Putamen (tissue), 1 donor: ENCODE measurements around the gene TLR8.
"Not testable (repeated sequence)": the region's sequence is repeated elsewhere in the genome, so short reads cannot be mapped to it uniquely, and the experiment has no call there.

Experiments used
- DNase-seq: peaks from one replicate; pipeline ENCODE4 v3.0.0-alpha.2; 2016; ENCODE audit warnings: low spot score

The TLR8 gene

DNA sequence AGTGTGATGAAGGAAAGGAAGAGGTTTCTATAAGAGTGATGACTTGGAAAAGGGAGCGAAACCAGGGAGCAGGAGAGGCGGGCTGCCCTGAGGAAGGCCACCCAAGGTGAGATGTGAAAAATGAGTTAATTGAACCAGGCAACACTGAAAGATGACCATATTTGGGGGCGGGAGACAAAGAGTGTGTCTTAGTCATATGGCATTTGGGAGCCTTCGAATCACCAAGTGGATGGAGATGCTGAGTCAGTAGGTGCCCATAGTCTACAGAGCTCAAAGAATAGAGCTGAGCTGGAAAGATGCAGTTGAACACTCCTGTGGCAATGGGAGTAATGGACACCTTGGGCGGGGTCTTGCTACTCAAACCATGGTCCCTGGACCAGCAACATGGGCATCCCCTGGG lies 8.3 kb upstream of the TLR8 start:
- no peak for DNase-seq

DNA sequence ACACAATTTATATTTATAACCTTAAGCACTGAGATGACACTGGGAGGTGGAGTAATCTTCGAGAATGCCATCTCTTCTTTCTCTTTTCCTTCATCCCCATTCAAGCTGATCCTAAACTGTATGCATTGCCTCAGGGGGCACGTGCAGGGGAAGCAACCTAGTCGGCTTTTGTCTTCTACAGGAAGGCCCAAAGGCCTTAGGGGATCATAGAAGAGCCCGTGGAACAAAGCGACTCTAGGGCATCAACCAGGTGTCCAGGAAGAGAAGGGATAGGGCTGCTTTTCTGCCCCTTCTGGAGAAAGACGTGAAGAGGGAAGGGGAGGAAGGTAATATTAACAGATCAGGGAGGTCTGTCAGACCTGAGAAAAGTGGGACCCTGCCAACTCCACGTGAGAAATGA lies 6.9 kb upstream of the TLR8 start:
- DNase-seq: no peak

DNA sequence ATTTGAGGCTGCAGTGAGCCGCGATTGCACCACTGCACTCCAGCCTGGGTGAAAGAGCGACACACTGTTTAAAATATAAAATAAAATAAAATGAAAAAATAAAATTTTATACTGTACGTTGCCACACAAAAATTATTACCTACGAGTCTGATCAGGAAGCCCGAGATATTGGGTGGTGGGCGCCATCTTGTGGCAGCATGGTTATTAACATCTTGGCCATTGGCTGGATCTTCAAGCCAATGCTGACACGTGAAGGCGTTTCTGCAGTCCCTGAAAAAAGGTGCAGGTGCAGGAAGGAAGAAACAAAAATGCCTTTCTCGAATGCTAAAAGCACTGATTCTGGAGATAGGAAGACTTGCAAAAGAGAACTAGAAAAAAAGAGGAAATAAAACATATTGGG lies 4.9 kb upstream of the TLR8 start:
- DNase-seq: no peak

DNA sequence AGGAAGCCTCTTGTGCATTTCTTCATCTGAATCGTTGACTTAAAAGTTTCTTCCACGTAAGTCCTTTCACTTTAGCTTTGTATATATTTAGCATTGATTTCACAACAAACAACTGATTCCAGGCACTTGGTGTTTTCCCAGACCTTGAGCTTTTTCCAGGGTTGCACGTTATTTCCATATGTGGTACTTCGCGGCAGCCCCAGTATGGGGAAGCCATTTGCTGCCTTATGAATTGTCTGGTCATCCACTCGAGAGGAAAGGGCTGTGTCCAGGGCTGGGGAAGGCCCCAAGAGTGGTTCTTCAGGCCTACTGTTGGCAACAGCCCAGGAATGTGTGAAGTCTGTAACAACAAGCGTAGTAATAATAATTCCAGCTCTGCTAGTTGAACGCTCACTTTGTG lies 2.8 kb upstream of the TLR8 start:
- DNase-seq: no peak

DNA sequence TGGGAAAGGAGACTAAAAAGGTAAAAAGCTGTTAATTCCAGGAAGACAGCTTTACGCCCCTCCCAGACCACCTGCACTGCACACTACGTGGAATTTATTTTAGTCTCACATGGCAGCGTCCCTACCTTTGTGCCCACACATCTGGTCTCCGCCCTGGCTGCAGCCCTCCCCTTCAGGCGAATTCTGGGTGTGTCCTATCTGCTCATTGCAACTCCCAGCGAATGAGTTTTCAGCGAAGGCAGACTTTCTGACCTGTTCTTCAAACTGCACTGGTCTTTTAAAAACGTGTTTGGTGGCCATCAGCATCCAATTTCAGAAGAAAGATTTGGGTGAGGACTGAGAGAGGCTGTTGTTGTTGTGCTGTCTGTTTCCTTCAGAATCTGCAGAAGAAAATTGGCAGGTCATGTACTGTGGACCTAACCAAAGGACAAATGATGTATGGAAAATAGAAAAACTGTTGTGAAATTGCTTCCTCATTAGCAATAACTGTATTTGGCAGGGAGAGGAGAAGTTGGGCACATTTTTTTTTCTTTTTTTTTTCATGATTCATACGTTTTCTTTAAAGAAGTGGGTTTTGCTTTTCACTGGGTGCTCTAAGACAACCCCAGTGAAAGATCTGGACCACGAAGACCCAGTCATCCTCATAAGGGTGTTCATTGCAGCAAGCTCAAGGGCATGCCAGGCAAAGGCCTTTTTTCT lies 4.2 kb downstream of the TLR8 start:
- no peak for DNase-seq

DNA sequence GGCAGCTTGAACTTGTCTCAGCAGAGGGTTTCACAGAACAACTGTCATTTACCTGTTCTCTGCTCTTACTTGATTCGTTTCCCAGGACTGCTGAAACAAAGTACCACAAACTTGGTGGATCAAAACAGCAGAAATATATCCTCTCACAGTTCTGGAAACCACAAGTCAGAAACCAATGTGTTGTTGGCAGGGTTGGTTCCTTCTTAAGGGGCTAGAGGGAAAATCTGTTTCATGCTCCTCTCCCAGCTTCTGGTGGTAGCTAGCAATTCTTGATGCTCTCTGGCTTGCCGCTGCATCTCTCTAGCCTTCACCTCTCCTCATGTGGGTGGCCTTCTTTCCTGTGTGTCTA lies 4.7 kb downstream of the TLR8 start:
- no peak for DNase-seq

DNA sequence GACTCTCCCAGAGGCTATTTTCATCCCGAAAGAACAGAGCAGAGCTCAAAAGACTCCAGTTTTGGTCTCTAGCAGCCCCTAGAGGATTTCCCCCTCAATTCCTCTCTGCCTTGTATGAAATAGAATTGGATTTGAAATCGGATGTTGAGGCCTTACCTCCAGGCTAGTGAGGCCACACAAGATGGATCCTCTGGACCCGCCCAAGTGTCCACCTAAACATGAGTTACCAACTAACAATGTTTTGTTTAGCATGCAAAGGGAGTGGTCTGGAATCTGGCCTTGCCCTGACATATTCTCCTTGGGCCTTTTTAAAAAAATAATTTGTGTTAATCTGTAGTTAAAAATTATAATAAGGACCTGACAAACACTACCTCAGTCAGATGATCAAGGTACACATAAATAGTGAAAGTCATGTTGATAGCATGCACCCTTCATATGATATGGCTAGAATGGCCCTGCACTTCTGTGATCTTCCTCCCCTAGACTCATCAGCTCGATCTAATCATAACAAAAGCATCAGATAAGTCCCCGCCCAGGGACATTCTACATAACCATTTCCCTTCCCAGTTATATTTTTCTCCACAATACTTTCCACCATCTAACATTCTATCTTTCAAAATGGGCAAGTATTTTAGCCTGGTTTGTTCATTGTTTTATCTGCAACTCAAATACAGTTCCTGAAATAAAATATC lies 6.5 kb downstream of the TLR8 start:
- no peak for DNase-seq

DNA sequence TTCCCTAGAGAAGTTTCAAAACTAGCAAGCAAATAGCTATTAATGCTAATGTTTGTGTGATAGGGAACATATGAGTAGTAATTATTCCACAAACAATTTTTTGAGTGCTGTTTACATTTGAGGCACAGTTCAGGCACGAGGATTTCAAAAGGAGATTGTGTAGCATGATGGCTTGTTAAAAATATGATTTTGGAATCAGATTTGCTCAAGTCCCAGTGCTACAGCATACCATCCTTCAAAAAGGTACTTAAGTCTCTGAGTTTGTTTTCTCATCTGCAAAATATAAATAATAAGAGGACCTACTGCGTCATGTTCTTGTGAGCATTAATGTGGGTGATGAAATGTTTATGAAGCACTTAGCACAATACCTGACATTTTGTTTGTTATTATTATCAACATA lies 11.3 kb downstream of the TLR8 start:
- no peak for DNase-seq

DNA sequence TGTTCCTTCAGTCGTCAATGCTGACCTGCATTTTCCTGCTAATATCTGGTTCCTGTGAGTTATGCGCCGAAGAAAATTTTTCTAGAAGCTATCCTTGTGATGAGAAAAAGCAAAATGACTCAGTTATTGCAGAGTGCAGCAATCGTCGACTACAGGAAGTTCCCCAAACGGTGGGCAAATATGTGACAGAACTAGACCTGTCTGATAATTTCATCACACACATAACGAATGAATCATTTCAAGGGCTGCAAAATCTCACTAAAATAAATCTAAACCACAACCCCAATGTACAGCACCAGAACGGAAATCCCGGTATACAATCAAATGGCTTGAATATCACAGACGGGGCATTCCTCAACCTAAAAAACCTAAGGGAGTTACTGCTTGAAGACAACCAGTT lies 12.6 kb downstream of the TLR8 start:
- DNase-seq: no peak

DNA sequence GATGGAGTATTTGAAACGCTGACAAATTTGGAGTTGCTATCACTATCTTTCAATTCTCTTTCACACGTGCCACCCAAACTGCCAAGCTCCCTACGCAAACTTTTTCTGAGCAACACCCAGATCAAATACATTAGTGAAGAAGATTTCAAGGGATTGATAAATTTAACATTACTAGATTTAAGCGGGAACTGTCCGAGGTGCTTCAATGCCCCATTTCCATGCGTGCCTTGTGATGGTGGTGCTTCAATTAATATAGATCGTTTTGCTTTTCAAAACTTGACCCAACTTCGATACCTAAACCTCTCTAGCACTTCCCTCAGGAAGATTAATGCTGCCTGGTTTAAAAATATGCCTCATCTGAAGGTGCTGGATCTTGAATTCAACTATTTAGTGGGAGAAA lies 13.2 kb downstream of the TLR8 start:
- no peak for DNase-seq

DNA sequence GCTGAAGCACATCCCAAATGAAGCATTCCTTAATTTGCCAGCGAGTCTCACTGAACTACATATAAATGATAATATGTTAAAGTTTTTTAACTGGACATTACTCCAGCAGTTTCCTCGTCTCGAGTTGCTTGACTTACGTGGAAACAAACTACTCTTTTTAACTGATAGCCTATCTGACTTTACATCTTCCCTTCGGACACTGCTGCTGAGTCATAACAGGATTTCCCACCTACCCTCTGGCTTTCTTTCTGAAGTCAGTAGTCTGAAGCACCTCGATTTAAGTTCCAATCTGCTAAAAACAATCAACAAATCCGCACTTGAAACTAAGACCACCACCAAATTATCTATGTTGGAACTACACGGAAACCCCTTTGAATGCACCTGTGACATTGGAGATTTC lies 14.6 kb downstream of the TLR8 start:
- no peak for DNase-seq

DNA sequence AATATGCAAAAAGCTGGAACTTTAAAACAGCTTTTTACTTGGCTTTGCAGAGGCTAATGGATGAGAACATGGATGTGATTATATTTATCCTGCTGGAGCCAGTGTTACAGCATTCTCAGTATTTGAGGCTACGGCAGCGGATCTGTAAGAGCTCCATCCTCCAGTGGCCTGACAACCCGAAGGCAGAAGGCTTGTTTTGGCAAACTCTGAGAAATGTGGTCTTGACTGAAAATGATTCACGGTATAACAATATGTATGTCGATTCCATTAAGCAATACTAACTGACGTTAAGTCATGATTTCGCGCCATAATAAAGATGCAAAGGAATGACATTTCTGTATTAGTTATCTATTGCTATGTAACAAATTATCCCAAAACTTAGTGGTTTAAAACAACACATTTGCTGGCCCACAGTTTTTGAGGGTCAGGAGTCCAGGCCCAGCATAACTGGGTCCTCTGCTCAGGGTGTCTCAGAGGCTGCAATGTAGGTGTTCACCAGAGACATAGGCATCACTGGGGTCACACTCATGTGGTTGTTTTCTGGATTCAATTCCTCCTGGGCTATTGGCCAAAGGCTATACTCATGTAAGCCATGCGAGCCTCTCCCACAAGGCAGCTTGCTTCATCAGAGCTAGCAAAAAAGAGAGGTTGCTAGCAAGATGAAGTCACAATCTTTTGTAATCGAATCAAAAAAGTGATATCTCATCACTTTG lies 15.6 kb downstream of the TLR8 start:
- no peak for DNase-seq

DNA sequence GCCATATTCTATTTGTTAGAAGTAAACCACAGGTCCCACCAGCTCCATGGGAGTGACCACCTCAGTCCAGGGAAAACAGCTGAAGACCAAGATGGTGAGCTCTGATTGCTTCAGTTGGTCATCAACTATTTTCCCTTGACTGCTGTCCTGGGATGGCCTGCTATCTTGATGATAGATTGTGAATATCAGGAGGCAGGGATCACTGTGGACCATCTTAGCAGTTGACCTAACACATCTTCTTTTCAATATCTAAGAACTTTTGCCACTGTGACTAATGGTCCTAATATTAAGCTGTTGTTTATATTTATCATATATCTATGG lies 16.1 kb downstream of the TLR8 start:
- no peak for DNase-seq

DNA sequence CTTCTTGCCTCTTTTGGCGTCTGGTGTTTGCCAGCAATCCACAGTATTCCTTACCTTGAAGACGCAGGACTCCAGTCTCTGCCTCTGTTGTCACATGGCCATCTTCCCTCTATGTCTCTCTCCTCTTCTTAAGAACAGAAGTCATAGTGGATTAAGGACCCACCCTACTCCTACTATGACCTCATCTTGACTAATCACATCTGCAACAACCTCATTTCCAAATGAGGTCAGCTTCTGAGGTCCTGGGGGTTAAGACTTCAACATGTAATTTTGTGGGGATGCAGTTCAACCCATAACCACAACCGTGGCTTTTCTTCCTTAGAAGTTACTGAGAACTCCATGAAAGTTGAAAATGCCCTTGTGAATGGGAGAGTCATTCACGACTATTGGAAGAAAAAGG lies 23.3 kb downstream of the TLR8 start:
- no peak for DNase-seq

DNA sequence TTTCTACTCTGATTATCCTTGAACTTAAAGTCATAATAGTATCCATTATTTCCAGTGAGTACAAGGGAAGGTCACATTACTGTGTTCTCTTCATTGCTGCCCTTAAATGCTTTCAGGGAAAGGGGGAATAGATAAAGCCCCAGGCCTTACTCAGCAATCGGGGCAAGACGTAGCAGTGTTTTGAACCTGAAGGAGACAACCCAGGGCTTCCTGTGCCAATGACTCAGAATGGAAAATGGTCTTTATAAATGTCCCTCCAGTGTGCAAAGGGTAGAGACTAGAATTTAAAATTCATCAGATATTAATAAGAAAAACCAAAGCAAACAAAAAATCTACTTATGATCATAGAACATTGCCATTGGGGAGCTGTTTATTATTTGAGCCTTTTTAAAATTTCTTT lies 23.7 kb downstream of the TLR8 start:
- no peak for DNase-seq

DNA sequence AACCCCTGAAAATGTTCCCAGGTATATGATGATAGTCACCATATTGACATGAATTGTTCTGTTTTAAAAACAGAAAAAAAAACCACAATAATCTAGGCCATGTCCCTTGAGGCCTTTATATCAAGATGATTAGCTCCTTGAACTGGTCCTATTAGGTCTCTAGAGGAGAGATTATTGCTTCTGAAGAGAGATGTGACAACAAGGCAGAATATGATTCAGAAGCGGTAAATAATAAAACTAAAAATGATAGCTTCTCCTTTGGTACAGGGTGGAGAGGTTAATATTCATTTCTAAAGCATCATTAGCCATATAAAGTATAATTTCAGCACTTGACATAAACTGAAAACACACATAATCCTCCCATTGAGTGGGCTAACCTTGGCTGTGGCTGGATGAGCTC lies 25.8 kb downstream of the TLR8 start:
- no peak for DNase-seq

DNA sequence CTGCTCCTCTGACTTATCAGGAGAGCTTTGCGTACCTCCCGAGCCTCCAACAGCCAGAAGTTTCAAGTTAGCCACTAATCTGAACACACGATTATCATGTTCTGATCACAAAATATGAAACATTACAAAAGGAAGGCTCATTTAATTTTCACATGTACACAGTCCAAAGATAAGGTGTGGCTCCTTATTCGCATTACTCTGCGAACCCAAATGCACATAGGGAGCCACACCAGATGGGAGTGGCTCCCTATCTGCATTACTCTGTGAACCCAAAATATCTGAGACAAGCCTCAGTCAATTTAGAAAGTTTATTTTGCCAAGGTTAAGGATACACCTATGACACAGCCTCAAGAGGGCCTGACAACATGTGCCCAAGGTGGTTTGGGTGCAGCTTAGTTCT lies 28.4 kb downstream of the TLR8 start:
- no peak for DNase-seq

DNA sequence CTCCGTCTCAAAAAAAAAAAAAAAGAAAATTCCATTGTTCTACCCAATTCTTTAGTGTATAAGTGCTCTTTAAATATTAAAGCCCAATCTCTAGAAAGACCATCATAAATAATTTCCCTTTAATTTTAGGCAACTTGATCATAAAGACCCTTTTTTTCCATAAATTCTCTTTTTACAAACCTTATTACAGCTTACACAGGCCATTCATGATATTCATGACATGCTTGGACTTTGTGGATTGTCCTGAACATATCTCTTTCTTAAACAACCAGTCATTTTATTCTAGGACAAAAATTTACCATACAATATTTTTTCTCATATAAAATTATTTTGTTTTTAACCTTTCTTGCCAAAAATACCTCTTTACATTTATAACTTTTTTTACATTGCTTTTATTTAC lies 30.5 kb downstream of the TLR8 start:
- no peak for DNase-seq

DNA sequence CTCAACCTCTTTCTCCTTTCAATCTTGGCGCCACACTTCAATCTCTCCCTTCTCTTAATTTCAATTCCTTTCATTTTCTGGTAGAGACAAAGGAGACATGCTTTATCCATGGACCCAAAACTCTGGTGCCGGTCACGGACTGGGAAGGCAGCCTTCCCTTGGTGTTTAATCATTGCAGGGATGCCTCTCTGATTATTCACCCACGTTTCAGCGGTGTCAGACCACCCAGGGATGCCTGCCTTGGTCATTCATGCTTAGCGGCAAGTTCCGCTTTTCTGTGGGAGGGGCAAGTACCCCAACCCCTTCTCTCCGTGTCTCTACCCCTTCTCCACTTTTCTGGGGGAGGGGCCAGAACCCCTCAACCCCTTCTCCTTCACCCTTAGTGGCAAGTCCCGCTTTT lies 34.1 kb downstream of the TLR8 start:
- DNase-seq: not testable (repeated sequence)

DNA sequence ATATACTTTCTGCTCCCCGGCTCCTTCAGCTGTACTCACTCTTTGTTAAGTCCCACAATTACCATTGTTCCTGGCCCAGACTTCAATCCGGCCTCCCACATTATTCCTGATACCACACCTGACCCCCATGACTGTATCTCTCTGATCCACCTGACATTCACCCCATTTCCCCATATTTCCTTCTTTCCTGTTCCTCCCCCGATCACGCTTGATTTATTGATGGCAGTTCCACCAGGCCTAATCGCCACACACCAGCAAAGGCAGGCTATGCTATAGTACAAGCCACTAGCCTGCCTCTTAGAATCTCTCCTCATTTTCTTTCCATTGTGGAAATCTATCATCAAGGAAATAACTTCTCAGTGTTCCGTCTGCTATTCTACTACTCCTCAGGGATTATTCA lies 37.2 kb downstream of the TLR8 start:
- DNase-seq: not testable (repeated sequence)

DNA sequence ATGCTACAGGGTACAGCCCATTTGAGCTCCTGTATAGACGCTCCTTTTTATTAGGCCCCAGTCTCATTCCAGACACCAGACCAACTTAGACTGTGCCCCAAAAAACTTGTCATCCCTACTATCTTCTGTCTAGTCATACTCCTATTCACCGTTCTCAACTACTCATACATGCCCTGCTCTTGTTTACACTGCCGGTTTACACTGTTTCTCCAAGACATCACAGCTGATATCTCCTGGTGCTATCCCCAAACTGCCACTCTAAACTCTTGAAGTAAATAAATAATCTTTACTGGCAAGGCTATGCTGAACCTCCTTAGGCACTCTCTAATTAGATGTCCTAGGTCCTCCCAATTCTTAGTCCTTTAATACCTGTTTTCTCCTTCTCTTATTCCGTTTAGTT lies 38.0 kb downstream of the TLR8 start:
- DNase-seq: not testable (repeated sequence)

DNA sequence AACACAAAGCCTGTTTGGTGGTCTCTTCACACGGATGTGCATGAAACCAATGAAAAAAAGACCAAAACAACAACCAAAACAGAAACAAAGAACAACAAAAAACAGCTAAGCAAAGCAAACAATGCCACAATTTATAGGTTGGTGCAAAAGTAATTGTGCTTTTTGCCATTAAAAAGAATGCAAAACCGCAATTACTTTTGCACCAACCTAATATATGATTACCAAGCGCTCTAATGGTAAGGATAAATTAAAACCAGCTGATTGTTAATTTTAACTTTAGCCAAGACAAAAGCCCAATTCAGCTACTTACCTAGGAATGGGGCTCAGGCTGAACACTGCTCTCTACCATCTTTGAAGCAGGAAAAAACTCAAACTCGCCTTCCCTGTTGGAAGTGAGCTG lies 39.1 kb downstream of the TLR8 start:
- no peak for DNase-seq

DNA sequence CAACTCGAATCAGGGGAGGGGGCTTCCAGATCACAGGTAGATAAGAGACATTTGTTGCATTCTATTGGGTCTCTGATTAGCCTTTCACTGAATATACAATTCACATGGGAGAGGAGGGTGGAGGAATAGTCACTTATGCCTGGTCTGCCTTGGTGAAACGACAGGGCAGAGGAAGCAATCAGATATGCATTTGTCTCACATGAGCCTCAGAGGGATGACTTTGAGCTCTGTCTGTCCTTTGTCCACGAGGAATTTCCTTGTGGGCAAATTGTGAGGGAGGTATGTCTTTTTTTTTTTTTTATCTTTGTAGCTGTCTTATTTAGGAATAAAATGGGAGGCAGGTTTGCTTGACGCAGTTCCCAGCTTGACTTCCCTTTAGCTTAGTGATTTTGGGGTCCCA lies 40.0 kb downstream of the TLR8 start:
- no peak for DNase-seq
